Placental pericyte (primary cell): ENCODE measurements around the gene UNC13A. TPM values are rescaled to one million over a fixed set of nuclear protein-coding genes. Genes with fewer than 3 reads are reported as not detected.

ENCODE experiments used
- total RNA-seq: library from RNA; depleted of rRNA; stranded (reverse); fragments of >200 nt; gene quantifications from 2 replicates; pipeline ENCODE4 v1.2.3, GENCODE V29; 2012

Gene UNC13A
- 0.44 and 1.3 TPM in 2 replicates for total RNA-seq

GRCh38 chr19:17687857-17688784, at the start of gene UNC13A:
UNC13A (minus strand) TSS chr19:17688354; CDS start chr19:17688199, 155 bp downstream.

GRCh38 chr19:17718947-17719711, 31.0 kb upstream of the UNC13A start, which contains the start of gene MAP1S:
MAP1S (plus strand) TSS chr19:17719480; CDS start chr19:17719503, 23 bp downstream.

GRCh38 chr19:17555480-17555928, 132.7 kb downstream of the UNC13A start, which contains the start of gene COLGALT1:
COLGALT1 (plus strand) TSS chr19:17555649; CDS start chr19:17555714, 65 bp downstream.

Other genes with a start within 250 kb of the UNC13A start
- gene TMEM221, start 239.7 kb downstream of the UNC13A start, total RNA-seq = not detected in 2 replicates
- gene NXNL1, start 227.4 kb downstream of the UNC13A start, total RNA-seq = not detected in 2 replicates
- 10.2 and 22.8 TPM in 2 replicates for gene SLC27A1, start 217.8 kb downstream of the UNC13A start, total RNA-seq
- 52.0 and 110 TPM in 2 replicates for gene PGLS, start 176.7 kb downstream of the UNC13A start, total RNA-seq
- gene COLGALT1, start 132.7 kb downstream of the UNC13A start, total RNA-seq = 200 and 201 TPM in 2 replicates
- gene MAP1S, start 31.1 kb upstream of the UNC13A start, total RNA-seq = 26.7 and 26.8 TPM in 2 replicates
- 0.72 and 1.3 TPM in 2 replicates for gene FCHO1, start 63.1 kb upstream of the UNC13A start, total RNA-seq
- not detected in 2 replicates for gene B3GNT3, start 106.8 kb upstream of the UNC13A start, total RNA-seq
- gene INSL3, start 133.2 kb upstream of the UNC13A start, total RNA-seq = not detected in 2 replicates
- gene JAK3, start 159.6 kb upstream of the UNC13A start, total RNA-seq = 3.9 and 4.8 TPM in 2 replicates
- gene RPL18A, start 171.6 kb upstream of the UNC13A start, total RNA-seq = 1,284 and 1,800 TPM in 2 replicates
- not detected in 2 replicates for gene SLC5A5, start 183.6 kb upstream of the UNC13A start, total RNA-seq
- gene CCDC124, start 244.7 kb upstream of the UNC13A start, total RNA-seq = 27.5 and 35.2 TPM in 2 replicates